Suprapubic skin (tissue), 4 donors: ENCODE data around the gene CENPO. TPM values are rescaled to one million over a fixed set of nuclear protein-coding genes. Genes with fewer than 3 reads are reported as not detected.

ENCODE experiments used
- DNase-seq, 2 donors: peaks; one replicate each; pipeline ENCODE4 v3.0.0-alpha.2; 2019; ENCODE audit warnings: low spot score in 2 of 2
- H3K27ac ChIP-seq: fragments of 200-600 bp; sonication (generic); one replicate; pipeline ENCODE4 v1.5.1; 2019
- H3K27me3 ChIP-seq: fragments of 200-600 bp; sonication (generic); one replicate; pipeline ENCODE4 v1.5.1; 2019
- H3K36me3 ChIP-seq: fragments of 200-600 bp; sonication (generic); one replicate; pipeline ENCODE4 v1.5.1; 2019
- H3K4me1 ChIP-seq: fragments of 200-600 bp; sonication (generic); one replicate; pipeline ENCODE4 v1.5.1; 2019
- H3K4me3 ChIP-seq: fragments of 200-600 bp; sonication (generic); one replicate; pipeline ENCODE4 v1.5.1; 2019; ENCODE audit warnings: mild to moderate bottlenecking
- H3K9me3 ChIP-seq: fragments of 200-600 bp; sonication (generic); one replicate; pipeline ENCODE4 v1.5.1; 2019
- EP300 ChIP-seq: sonication (generic); formaldehyde crosslinking; IDR thresholded peaks from one replicate; pipeline ENCODE4 v1.6.1; 2017; ENCODE audit warnings: antibody characterized with exemption
- POLR2A ChIP-seq, 2 donors: fragments of 450-650 bp; IDR thresholded peaks; one replicate each; pipeline ENCODE4 v1.6.1; 2017; ENCODE audit warnings: antibody characterized with exemption in 2 of 2, mild to moderate bottlenecking in 2 of 2, moderate library complexity in 2 of 2
- POLR2AphosphoS5 ChIP-seq, 3 donors: sonication (generic); formaldehyde crosslinking; IDR thresholded peaks; one replicate each; pipeline ENCODE4 v1.6.1; 2017; ENCODE audit warnings: antibody characterized with exemption in 3 of 3
- WGBS: methylation state at CpG from one replicate; pipeline ENCODE4 v1.1.5; 2018; 5-methylcytosine and 5-hydroxymethylcytosine counted together
- total RNA-seq, 4 donors: library from RNA; depleted of rRNA; stranded (reverse); fragments of >200 nt; gene quantifications; one replicate each; pipeline ENCODE4 v1.1.0, GENCODE V29; 2016
- TF ChIP-seq, protein P1 (sequence below), 2 donors: fragments of 200-600 bp in 1 of 2; fragments of 450-650 bp in 1 of 2; sonication (generic) in 1 of 2; IDR thresholded peaks; one replicate each; pipeline ENCODE4 v1.5.1; 2016 to 2019; ENCODE audit warnings: antibody characterized with exemption in 2 of 2, mild to moderate bottlenecking in 1 of 2, moderate library complexity in 1 of 2

Gene CENPO
- total RNA-seq, 4 donors from 2014 or later, result 3.5 to 12.2 (median 7.7) TPM

DNA sequence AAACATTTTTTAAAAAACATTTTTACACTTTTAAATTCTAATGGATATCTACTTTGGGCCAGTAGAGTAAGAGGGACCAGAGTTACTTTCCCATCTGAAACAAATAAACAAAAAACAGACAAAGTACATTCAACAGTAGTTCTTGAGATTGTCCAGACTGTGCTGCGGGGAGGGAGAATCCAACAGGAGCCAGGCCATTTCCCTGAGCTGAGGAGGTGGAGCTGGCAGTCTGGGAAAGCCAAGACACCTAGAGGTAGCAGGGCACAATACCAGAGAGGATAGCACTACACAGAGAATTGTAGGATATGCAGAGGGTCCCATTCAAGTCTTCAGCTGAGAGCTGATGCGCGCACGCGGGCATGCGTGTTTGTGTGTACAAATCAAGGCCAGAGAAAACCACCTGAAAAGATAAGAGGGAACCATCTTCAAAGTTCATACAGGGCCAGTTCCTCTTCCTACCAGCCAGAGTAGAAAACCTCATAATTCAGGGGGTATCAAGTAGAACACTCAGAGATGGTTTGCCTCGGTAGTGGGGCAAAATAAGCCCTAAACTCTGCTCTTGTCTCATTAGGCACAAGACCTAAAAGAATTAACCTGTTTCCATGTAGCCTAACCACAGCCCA, 44.0 kb upstream of the CENPO start:
- no peak overlapping the region for H3K4me3 ChIP-seq
- H3K4me1 ChIP-seq, result no peaks in the 10 kb centered on the region
- no peak overlapping the region for H3K27ac ChIP-seq
- H3K9me3 ChIP-seq, result no peaks in the 10 kb centered on the region
- H3K36me3 ChIP-seq, result peaks cover 39% of the 10 kb centered on the region
- 94% methylated on average over 7 of the region's 7 CpGs for WGBS
- no peak for TF ChIP-seq POLR2AphosphoS5 (IDR thresholded peaks at IDR 0.05)
- TF ChIP-seq POLR2A (IDR thresholded peaks at IDR 0.05), result no peak
- no peak for TF ChIP-seq EP300
- TF ChIP-seq, protein P1, sequence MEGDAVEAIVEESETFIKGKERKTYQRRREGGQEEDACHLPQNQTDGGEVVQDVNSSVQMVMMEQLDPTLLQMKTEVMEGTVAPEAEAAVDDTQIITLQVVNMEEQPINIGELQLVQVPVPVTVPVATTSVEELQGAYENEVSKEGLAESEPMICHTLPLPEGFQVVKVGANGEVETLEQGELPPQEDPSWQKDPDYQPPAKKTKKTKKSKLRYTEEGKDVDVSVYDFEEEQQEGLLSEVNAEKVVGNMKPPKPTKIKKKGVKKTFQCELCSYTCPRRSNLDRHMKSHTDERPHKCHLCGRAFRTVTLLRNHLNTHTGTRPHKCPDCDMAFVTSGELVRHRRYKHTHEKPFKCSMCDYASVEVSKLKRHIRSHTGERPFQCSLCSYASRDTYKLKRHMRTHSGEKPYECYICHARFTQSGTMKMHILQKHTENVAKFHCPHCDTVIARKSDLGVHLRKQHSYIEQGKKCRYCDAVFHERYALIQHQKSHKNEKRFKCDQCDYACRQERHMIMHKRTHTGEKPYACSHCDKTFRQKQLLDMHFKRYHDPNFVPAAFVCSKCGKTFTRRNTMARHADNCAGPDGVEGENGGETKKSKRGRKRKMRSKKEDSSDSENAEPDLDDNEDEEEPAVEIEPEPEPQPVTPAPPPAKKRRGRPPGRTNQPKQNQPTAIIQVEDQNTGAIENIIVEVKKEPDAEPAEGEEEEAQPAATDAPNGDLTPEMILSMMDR (IDR thresholded peaks at IDR 0.05), result no peak
- no peak for DNase-seq
- no peaks in the 10 kb centered on the region for H3K27me3 ChIP-seq

DNA sequence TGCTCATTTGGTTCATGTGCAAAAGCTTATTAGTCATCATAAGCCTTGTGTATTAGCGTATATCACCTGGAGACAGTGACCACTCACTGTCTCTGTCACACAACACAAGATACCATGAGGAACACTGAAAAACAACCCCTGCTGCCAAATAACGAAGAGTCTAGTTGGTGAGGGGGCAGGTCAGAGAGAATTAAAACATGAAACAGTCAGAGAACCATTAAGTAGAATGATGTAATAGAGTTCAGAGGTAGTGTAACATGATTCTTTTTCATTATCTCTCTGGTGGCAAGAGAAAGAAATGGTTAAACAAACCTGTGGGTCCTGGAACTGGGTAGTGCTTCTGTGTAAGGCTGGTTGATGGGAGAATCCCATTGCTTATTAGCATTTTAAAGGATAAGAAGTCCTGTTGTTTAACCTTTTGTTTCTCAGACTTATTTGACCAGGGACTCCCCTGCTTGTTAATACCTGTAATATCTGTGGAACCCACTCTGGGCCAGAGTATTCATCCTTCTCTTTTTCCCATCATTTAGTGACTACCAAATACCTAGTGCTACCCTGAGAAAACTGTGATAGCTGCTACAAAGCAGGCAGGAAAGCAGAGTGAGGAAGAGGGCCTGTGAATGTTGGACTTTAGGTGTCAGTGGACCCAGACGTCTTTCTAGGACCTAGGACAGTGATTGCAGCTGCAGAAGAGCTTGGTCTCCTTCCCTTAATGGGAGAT, 38.1 kb upstream of the CENPO start:
- TF ChIP-seq POLR2AphosphoS5 (IDR thresholded peaks at IDR 0.05) (no peak), EP300 (no peak)
- TF ChIP-seq, protein P1 (IDR thresholded peaks at IDR 0.05), result no peak
- H3K27ac ChIP-seq, result no peak overlapping the region
- H3K4me3 ChIP-seq, result no peak overlapping the region
- peaks cover 64% of the 10 kb centered on the region for H3K36me3 ChIP-seq
- H3K4me1 ChIP-seq, result no peaks in the 10 kb centered on the region
- no peak for DNase-seq
- WGBS, result 86% methylated on average over 3 of the region's 3 CpGs
- no peaks in the 10 kb centered on the region for H3K27me3 ChIP-seq
- H3K9me3 ChIP-seq, result no peaks in the 10 kb centered on the region

DNA sequence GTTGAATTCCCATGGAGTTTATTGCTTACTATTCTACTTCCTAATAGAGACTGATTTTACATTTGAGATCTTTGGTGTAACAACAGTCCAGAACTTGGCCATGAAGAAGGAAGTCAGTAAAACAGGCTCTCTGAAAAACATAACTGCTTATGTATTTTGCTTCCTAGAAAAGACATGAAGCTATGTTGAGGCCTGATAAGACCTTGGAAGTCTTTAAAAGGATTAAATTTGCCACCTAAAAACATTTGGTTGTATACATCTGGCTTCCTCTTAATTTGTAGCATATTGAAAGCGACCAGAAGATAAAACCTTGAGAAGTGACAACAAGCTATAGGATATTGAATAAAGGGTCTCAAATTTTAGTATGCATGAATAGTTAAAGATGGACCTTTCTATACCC, 36.4 kb upstream of the CENPO start:
- Histone ChIP-seq H3K9me3 (no peaks in the 10 kb centered on the region), H3K4me3 (no peak overlapping the region), H3K36me3 (peaks cover 64% of the 10 kb centered on the region), H3K27me3 (no peaks in the 10 kb centered on the region), H3K27ac (no peak overlapping the region), H3K4me1 (no peaks in the 10 kb centered on the region)
- 95% methylated on average over 1 of the region's 1 CpG for WGBS
- no peak for DNase-seq
- TF ChIP-seq POLR2A (IDR thresholded peaks at IDR 0.05), result no peak
- TF ChIP-seq, protein P1 (IDR thresholded peaks at IDR 0.05), result no peak
- no peak for TF ChIP-seq EP300
- TF ChIP-seq POLR2AphosphoS5 (IDR thresholded peaks at IDR 0.05), result no peak

DNA sequence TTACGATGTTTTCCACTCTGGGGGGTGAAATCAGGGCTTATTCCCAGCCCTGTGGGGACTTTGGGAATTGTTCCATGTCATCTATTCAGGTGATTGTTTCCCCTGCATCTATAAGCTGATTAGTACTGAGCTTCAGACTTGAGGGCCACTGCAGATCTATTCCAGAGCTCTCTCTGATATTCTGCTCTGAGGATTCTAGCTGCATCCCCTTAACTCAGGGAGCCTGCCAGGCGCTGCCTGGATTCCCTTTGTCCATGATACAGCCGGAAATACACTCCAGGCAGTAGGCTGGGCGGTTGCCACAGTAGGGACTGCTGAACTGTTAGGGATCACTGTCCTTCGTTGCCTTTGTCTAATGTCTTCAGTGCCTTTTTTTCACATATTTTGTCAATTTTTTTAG, 31.4 kb upstream of the CENPO start:
- Histone ChIP-seq H3K4me1 (no peaks in the 10 kb centered on the region), H3K27ac (no peak overlapping the region), H3K27me3 (no peaks in the 10 kb centered on the region), H3K36me3 (peaks cover 48% of the 10 kb centered on the region), H3K4me3 (no peak overlapping the region), H3K9me3 (no peaks in the 10 kb centered on the region)
- TF ChIP-seq, protein P1 (IDR thresholded peaks at IDR 0.05), result no peak
- TF ChIP-seq EP300 (no peak), POLR2AphosphoS5 (IDR thresholded peaks at IDR 0.05) (no peak), POLR2A (IDR thresholded peaks at IDR 0.05) (no peak)
- WGBS, result 91% methylated on average over 5 of the region's 5 CpGs
- DNase-seq, result no peak

DNA sequence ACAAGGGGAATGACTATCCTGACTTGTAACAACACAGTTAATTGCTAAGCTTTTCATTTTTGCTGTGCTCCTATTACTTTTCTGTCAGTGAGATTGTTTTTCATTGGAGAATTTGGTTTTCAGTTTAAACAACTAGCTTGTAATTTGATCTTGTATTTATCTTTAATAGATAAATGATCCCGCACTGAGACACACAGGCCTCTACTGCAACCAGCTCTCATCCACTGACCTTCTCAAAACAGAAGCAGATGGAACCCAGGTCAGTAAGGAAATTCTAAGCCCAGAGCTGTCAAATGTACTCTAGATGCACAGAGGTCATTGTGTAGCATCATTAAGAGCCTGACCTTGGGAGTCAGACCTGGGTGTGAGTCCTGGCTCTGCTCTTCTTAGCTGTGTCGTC, 30.7 kb upstream of the CENPO start:
- Histone ChIP-seq H3K27me3 (no peaks in the 10 kb centered on the region), H3K4me1 (no peaks in the 10 kb centered on the region), H3K36me3 (peaks cover 52% of the 10 kb centered on the region), H3K4me3 (no peak overlapping the region), H3K9me3 (no peaks in the 10 kb centered on the region), H3K27ac (no peak overlapping the region)
- TF ChIP-seq, protein P1 (IDR thresholded peaks at IDR 0.05), result no peak
- TF ChIP-seq EP300 (no peak), POLR2AphosphoS5 (IDR thresholded peaks at IDR 0.05) (no peak)
- WGBS, result 88% methylated on average over 2 of the region's 2 CpGs
- DNase-seq, result no peak
